Esophagus (tissue), 2 donors: Measurements from ENCODE around the gene LHPP. TPM values are rescaled to one million over a fixed set of nuclear protein-coding genes. Genes with fewer than 3 reads are reported as not detected.

Experiments
- H3K27ac ChIP-seq, 2 donors: one replicate each; pipeline ENCODE4 v1.5.1; 2013; ENCODE audit warnings: low read depth in 2 of 2, mild to moderate bottlenecking in 2 of 2, inconsistent platforms in 1 of 2, low read length in 1 of 2, moderate library complexity in 1 of 2
- H3K27me3 ChIP-seq, 2 donors: one replicate each; pipeline ENCODE4 v1.6.1; 2013; ENCODE audit warnings: low read length in 2 of 2, control low read depth in 1 of 2, mild to moderate bottlenecking in 1 of 2; ENCODE audit not compliant: insufficient read depth in 2 of 2, control insufficient read depth in 1 of 2
- H3K36me3 ChIP-seq, 2 donors: one replicate each; pipeline ENCODE4 v1.6.1; 2013; ENCODE audit warnings: low read length in 1 of 2; ENCODE audit not compliant: control insufficient read depth in 2 of 2, insufficient read depth in 2 of 2
- H3K4me1 ChIP-seq, 2 donors: one replicate each; pipeline ENCODE4 v1.6.1; 2013; ENCODE audit warnings: low read length in 1 of 2; ENCODE audit not compliant: control insufficient read depth in 2 of 2, insufficient read depth in 2 of 2
- H3K4me3 ChIP-seq, 2 donors: one replicate each; pipeline ENCODE4 v1.5.1; 2013; ENCODE audit warnings: low read length in 2 of 2, mild to moderate bottlenecking in 2 of 2, low read depth in 1 of 2, moderate library complexity in 1 of 2
- H3K9me3 ChIP-seq, 2 donors: one replicate each; pipeline ENCODE4 v1.6.1; 2013; ENCODE audit warnings: mild to moderate bottlenecking in 2 of 2, low read depth in 1 of 2, low read length in 1 of 2, moderate library complexity in 1 of 2; ENCODE audit not compliant: control insufficient read depth in 2 of 2, insufficient read depth in 1 of 2
- WGBS, 2 donors: extraction: QIAGEN DNeasy Blood & Tissue Kit; methylation state at CpG; one replicate each; pipeline ENCODE4 v1.1.7; 2013; 5-methylcytosine and 5-hydroxymethylcytosine counted together
- polyA plus RNA-seq, 2 donors: library from polyadenylated mRNA; stranded (reverse); fragments of 200-250 nt; gene quantifications; one replicate each; pipeline ENCODE4 v1.2.3, GENCODE V29; 2013
- donor health status: healthy with polysubstance abuse.
- donor health status: Bipolar disorder and iron deficiency.

The LHPP gene
- polyA plus RNA-seq, 2 donors: 23.0 to 23.4 TPM

- WGBS, 2 donors: 58 to 68% methylated on average over 26 of the region's 26 CpGs
- no peaks in the 10 kb centered on the region for H3K9me3 ChIP-seq
- peak overlapping the region; percentile 45 to 50 for H3K27ac ChIP-seq
- peaks cover 0 to 29% of the 10 kb centered on the region in 2 donors for H3K36me3 ChIP-seq
- H3K4me1 ChIP-seq: peaks cover 11 to 36% of the 10 kb centered on the region in 2 donors
- no peak overlapping the region for H3K4me3 ChIP-seq
- no peaks in the 10 kb centered on the region for H3K27me3 ChIP-seq
Measured at GRCh38 chr10:124619802-124620490, 158.3 kb downstream of the LHPP start.

- peaks cover 17 to 51% of the 10 kb centered on the region in 2 donors for H3K4me1 ChIP-seq
- no peaks in the 10 kb centered on the region for H3K9me3 ChIP-seq
- no peak overlapping the region for H3K27ac ChIP-seq
- peaks cover 0 to 29% of the 10 kb centered on the region in 2 donors for H3K36me3 ChIP-seq
- 48 to 54% methylated on average over 13 of the region's 13 CpGs for WGBS, 2 donors
- H3K27me3 ChIP-seq: no peaks in the 10 kb centered on the region
- H3K4me3 ChIP-seq: no peak overlapping the region
Measured at GRCh38 chr10:124621637-124622036, 160.0 kb downstream of the LHPP start.

GRCh38 chr10:124622158-124622557, 160.5 kb downstream of the LHPP start:
- WGBS, 2 donors: 77 to 81% methylated on average over 13 of the region's 13 CpGs
- H3K27me3 ChIP-seq: no peaks in the 10 kb centered on the region
- H3K36me3 ChIP-seq: peaks cover 0 to 24% of the 10 kb centered on the region in 2 donors
- no peak overlapping the region for H3K4me3 ChIP-seq
- peaks cover 21 to 55% of the 10 kb centered on the region in 2 donors for H3K4me1 ChIP-seq
- H3K27ac ChIP-seq: no peak overlapping the region
- H3K9me3 ChIP-seq: no peaks in the 10 kb centered on the region

- 89% methylated on average over 27 to 31 of the region's 31 CpGs for WGBS, 2 donors
- Histone ChIP-seq H3K36me3 (peaks cover 0 to 19% of the 10 kb centered on the region in 2 donors), H3K9me3 (no peaks in the 10 kb centered on the region)
Measured at GRCh38 chr10:124622866-124623536, 161.4 kb downstream of the LHPP start.

GRCh38 chr10:124624006-124624405, 162.4 kb downstream of the LHPP start:
- Histone ChIP-seq H3K4me1 (peaks cover 24 to 64% of the 10 kb centered on the region in 2 donors), H3K4me3 (no peak overlapping the region), H3K9me3 (no peaks in the 10 kb centered on the region), H3K27ac (peak overlapping the region in 1 of 2 donors; percentile 26), H3K27me3 (no peaks in the 10 kb centered on the region), H3K36me3 (peaks cover 0 to 18% of the 10 kb centered on the region in 2 donors)
- 88 to 91% methylated on average over 13 of the region's 13 CpGs for WGBS, 2 donors

More at GRCh38 chr10:124622866-124623536, 161.4 kb downstream of the LHPP start:
- no peak overlapping the region for H3K4me3 ChIP-seq
- H3K27ac ChIP-seq: no peak overlapping the region
- H3K4me1 ChIP-seq: peaks cover 24 to 63% of the 10 kb centered on the region in 2 donors
- H3K27me3 ChIP-seq: no peaks in the 10 kb centered on the region

GRCh38 chr10:124624466-124624865, 162.8 kb downstream of the LHPP start:
- Histone ChIP-seq H3K27ac (peak overlapping the region in 1 of 2 donors; percentile 26), H3K4me3 (no peak overlapping the region), H3K9me3 (no peaks in the 10 kb centered on the region), H3K27me3 (no peaks in the 10 kb centered on the region), H3K4me1 (peaks cover 24 to 64% of the 10 kb centered on the region in 2 donors), H3K36me3 (peaks cover 0 to 18% of the 10 kb centered on the region in 2 donors)
- 60 to 81% methylated on average over 9 of the region's 9 CpGs for WGBS, 2 donors

GRCh38 chr10:124624895-124625294, 163.3 kb downstream of the LHPP start:
- Histone ChIP-seq H3K27ac (peak overlapping the region; percentile 8 to 26), H3K36me3 (peaks cover 0 to 18% of the 10 kb centered on the region in 2 donors), H3K9me3 (no peaks in the 10 kb centered on the region), H3K27me3 (no peaks in the 10 kb centered on the region), H3K4me3 (no peak overlapping the region), H3K4me1 (peaks cover 22 to 63% of the 10 kb centered on the region in 2 donors)
- 53 to 70% methylated on average over 16 of the region's 16 CpGs for WGBS, 2 donors

GRCh38 chr10:124625831-124626238, 164.2 kb downstream of the LHPP start:
- no peaks in the 10 kb centered on the region for H3K9me3 ChIP-seq
- WGBS, 2 donors: 59 to 77% methylated on average over 23 of the region's 23 CpGs
- H3K4me1 ChIP-seq: peaks cover 20 to 60% of the 10 kb centered on the region in 2 donors
- no peak overlapping the region for H3K4me3 ChIP-seq
- H3K36me3 ChIP-seq: peaks cover 0 to 18% of the 10 kb centered on the region in 2 donors
- no peaks in the 10 kb centered on the region for H3K27me3 ChIP-seq
- no peak overlapping the region for H3K27ac ChIP-seq

GRCh38 chr10:124626759-124627380, 165.2 kb downstream of the LHPP start:
- peaks cover 0 to 18% of the 10 kb centered on the region in 2 donors for H3K36me3 ChIP-seq
- peak overlapping the region; percentile 10 to 22 for H3K27ac ChIP-seq
- no peaks in the 10 kb centered on the region for H3K9me3 ChIP-seq
- 30 to 45% methylated on average over 13 of the region's 13 CpGs for WGBS, 2 donors
- peaks cover 15 to 57% of the 10 kb centered on the region in 2 donors for H3K4me1 ChIP-seq
- H3K4me3 ChIP-seq: no peak overlapping the region
- no peaks in the 10 kb centered on the region for H3K27me3 ChIP-seq
